ENCODE measurements around the gene SLC44A4.
"Not testable (repeated sequence)": the region's sequence is repeated elsewhere in the genome, so short reads cannot be mapped to it uniquely, and the experiment has no call there.

Gene SLC44A4

DNA sequence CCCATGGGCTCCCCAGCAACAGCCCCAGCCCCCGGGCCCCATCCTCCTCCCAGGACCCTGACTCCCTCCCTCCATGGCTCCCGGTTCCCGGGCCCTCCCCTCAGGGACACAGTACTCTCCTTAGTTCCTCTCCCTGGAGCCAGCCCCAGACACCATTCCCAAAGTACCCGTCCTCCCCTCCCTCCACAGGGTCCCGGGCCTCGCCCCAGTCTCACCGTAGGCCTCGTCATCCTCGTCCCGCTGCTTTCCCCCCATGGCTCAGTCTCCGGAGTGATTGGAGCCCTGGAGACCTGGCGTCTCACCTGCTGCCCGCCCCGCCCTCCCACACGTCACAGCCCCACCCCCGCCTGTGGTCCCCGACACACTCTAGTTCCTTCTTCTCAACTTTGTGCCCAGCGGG lies at the start of gene SLC44A4:
TSS of gene SLC44A4 (minus strand) at position 272 of the 400 bp plus-strand sequence. CDS start at position 255, 17 bp downstream.
- no peak for DNase-seq (ENCODE audit: low read depth)

- no peak for DNase-seq (ENCODE audit: low read depth)
Measured at GRCh38 chr6:31928672-31928939, 49.8 kb upstream of the SLC44A4 start.

DNA sequence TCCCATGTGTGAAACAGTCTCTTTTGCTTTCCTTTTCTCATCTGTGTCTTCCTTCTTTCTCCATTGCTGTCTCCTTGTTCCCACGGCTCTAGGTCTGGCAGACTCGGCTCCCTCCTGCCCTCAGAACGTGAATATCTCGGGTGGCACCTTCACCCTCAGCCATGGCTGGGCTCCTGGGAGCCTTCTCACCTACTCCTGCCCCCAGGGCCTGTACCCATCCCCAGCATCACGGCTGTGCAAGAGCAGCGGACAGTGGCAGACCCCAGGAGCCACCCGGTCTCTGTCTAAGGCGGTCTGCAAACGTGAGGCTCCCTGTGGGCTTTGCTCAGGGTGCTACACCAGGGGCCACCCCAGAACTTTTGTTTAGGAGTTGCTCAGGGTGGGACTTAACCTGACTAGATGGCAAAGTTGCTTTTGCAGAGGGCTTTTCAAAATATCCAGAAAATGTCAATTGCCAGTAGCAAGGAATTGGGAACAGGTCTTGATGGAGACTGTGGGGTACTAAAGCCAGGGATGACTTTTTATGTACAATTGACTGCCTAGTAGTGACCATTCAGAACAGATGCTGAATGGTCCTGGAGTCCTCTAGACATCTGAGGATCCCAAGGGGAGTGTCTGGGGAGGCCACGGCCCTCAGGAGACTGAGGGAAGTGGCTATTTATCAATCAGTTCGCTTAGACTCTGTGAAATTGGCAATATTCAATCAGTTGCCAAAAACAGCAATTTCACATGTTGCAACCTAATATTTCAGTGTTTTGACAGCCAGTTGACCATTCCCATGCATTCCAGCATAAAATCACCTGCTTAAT lies 49.3 kb upstream of the SLC44A4 start:
- DNase-seq (ENCODE audit: low read depth) = no peak

- no peak for DNase-seq (ENCODE audit: low read depth)
Measured at GRCh38 chr6:31927242-31927862, 48.6 kb upstream of the SLC44A4 start, which contains the start of gene C2. Gene C2 (plus strand): TSS chr6:31927717. CDS start chr6:31927753, 36 bp downstream.

GRCh38 chr6:31922942-31923341 lies 44.1 kb upstream of the SLC44A4 start:
- DNase-seq (ENCODE audit: low read depth) = no peak

DNA sequence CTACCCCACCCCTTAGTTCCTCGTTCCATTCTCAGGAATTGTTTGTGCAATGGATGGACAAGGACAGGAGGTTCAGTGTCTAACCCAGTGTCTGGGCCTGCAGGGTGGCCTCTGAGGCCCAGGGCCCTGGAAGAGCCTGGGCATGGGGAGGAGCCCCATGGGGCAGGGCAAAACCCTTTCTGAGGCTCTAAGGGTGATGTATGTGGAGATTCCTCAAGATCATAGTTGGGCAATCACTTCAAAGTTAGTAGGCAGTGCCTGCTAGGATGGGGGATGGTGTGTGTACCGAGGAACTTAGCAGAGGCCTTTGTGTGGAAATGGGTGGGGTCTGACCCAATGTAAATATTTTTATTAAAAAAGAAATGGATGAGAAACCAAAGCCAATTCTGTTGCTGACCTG lies 42.0 kb upstream of the SLC44A4 start:
- no peak for DNase-seq (ENCODE audit: low read depth)

DNA sequence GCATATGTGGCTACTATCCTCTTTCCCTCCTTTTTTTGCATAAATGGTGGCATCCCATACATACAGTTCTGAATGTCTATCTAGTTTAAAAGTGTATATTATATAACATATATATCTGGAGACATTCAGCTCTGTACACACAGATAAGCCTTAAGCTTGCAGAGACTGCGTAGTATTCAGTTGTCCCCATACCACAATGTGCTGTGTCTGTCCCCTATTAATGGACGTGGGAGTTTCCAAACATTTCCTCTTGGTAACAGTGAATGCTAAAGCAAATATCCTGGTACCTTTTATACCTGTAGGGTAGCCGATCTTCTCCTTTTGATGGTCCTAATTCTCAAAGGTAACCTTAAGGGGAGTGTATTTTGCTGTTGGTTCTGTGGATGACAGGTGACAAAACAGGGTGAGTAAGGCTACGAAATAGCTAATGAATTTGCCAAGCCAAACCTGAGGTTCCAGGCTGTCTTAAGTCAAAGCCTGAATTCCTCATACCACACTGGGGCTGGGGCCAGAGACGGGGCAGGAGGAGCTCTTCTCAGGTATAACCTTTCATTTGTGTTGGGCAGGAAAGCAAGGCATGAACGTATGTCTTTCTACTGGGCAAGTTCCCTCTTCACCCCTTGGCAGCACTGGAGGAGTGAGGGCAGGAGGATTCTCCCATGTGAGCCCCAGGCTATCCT lies 41.0 kb upstream of the SLC44A4 start:
- no peak for DNase-seq (ENCODE audit: low read depth)

- DNase-seq (ENCODE audit: low read depth) = no peak
Measured at GRCh38 chr6:31918069-31918720, 39.4 kb upstream of the SLC44A4 start.

- DNase-seq (ENCODE audit: low read depth) = no peak
Measured at GRCh38 chr6:31915756-31916155, 37.0 kb upstream of the SLC44A4 start.

DNA sequence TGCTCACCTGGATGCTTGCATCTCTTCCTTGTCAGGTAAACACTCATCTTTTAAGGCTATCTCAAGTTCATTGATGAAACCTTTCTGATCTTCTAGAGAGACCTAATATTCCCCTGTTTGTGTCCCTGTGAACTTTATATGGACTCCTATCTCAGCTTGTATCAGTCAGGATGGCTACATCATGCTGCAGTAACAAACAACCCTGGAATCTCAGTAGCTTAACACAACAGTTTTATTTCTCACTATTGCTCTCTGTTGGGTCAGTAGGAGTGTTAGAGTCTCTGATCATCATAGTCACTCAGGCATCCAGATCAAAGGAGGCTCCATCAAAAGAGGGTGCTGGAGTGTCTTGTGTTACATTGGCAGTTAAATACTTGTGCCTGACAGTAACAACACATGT lies 36.6 kb upstream of the SLC44A4 start:
- DNase-seq (ENCODE audit: low read depth) = no peak

DNA sequence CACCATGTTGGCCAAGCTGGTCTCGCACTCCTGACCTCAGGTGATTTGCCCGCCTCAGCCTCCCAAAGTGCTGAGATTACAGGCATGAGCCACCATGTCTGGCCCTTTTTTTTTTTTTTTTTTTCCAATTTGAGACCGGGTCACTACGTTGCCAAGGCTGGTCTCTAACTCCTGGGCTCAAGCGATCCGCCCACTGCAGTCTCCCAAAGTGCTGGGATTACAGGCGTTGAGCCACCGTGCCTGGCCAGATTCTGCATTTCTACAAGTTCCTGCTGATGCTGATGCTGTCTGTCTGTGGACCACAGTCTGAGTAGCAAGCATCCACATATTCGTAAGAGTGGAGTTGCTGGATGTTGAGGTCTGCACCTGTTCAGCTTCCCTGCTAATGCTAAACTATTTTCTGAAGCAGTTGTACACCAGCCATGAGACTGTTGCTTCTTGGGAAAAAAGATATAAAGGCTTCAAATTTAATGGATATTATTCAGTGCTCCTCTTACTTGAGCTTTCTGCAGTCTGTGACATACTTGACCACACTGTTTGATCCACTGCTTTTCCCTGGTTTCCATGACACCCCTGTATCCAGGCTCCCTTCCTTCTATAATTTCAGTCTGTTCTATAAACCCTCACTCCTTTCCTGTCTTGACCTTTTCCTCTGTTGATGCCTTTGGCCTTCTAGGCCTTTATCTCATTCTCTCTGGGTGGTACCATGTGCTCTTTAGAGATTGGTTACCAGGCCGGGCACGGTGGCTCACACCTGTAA lies 33.2 kb upstream of the SLC44A4 start:
- no peak for DNase-seq (ENCODE audit: low read depth)

- DNase-seq (ENCODE audit: low read depth) = not testable (repeated sequence)
Measured at GRCh38 chr6:31909298-31909697, 30.5 kb upstream of the SLC44A4 start.

- no peak for DNase-seq (ENCODE audit: low read depth)
Measured at GRCh38 chr6:31908791-31909190, 30.0 kb upstream of the SLC44A4 start.

DNA sequence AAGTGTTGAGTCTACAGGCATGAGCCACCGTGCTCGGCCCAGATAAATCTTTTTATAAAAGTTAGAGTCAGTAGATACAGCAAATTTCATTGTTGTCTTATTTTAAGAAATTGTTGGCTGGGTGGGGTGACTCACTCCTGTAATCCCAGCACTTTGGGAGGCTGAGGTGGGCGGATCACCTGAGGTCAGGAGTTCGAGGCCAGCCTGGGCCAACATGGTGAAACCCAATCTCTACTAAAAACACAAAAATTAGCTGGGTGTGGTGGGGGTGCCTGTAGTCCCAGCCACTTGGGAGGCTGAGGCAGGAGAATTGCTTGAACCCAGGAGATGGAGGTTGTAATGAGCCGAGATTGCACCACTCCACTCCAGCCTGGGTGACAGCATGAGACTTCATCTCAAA lies 29.5 kb upstream of the SLC44A4 start:
- DNase-seq (ENCODE audit: low read depth) = not testable (repeated sequence)

GRCh38 chr6:31907158-31907813 lies 28.5 kb upstream of the SLC44A4 start:
- DNase-seq (ENCODE audit: low read depth) = no peak

GRCh38 chr6:31906727-31907126 lies 27.9 kb upstream of the SLC44A4 start:
- DNase-seq (ENCODE audit: low read depth) = not testable (repeated sequence)

GRCh38 chr6:31906122-31906521 lies 27.3 kb upstream of the SLC44A4 start:
- no peak for DNase-seq (ENCODE audit: low read depth)

DNA sequence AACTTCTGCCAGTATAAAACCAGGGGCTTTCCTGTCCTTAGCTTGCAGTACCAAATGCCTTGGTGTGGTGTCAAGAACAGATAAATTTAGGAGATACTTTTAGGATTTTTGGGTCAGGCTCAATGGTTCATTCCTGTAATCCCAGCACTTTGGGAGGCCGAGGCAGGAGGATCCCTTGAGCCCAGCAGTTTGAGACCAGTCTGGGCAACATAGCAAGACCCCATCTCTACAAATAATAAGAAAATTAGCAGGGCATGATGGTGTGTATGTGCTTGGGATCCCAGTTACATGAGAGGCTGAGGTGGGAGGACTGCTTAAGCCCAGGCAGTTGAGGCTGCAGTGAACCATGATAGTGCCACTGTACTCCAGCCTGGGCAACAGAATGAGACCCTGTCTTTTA lies 26.2 kb upstream of the SLC44A4 start:
- no peak for DNase-seq (ENCODE audit: low read depth)

DNA sequence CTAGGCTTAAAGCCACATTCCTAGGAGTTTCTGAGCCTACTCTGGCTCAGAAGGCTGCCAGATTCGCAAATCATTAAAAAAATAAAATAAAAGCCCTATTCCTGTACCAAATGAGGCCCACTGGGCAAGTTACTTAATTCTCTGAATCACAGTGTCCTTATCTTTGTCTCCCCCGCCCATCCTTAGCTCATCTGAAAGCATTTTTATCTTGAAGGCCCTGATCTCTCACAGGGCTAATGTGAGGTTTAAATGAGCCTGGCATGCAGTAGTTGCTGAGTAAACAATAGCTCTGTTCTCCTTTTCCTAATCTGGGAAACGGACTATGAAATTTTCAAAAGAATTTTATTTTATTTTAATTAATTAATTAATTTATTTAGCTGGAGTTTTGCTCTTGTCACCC lies 25.2 kb upstream of the SLC44A4 start:
- no peak for DNase-seq (ENCODE audit: low read depth)

DNA sequence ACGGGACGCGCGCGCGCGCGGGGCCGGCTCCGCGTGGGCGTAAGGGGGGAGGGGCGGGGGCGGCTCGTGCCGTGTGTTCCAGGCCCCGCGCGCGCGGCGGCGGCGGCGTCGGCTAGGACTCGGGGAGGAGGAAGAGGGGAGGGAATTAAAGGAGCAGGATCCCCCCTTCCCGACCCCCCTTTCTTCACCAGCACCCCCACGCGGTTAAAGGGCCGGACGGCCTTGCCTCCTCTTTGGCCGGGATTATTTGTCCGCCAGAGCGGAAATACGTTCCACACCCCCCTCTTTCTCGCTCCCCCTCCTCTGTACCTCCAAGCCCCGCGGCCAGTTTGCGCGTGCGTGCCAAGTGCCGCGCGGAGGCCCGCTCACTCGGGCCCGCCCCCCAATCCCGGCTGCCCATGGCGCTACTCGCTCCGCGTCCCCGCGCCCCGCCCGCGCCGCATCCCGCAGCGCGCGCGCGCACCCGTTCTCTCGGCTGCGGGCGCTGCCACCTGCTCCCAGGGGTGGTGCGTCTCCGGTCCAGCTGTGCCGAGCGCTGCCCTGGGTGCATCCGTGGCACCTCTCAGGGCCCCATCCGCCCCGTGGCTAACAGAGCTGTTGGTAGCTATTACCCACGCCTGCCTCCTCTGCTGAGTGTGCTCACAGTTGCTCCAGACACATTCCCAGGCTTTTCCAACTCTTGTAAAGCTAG lies 23.3 kb upstream of the SLC44A4 start, which contains the start of gene ZBTB12:
TSS of gene ZBTB12 (minus strand) at position 134 of the 691 bp plus-strand sequence. CDS start 781 bp downstream, outside the sequence.
- peak; percentile 75 for DNase-seq (ENCODE audit: low read depth)

All from T-helper 22 cell (primary cell).